Kidney epithelial cell (primary cell): ENCODE measurements around the gene HEPN1. TPM values are rescaled to one million over a fixed set of nuclear protein-coding genes. Genes with fewer than 3 reads are reported as not detected.

Experiments used
- DNase-seq: peaks from one replicate; pipeline ENCODE4 v3.0.0-alpha.2; 2010; ENCODE audit warnings: low read depth
- H3K27me3 ChIP-seq: 2 replicates; pipeline ENCODE4 v1.6.0; 2011; ENCODE audit warnings: low read length; ENCODE audit not compliant: control insufficient read depth, insufficient read depth
- H3K36me3 ChIP-seq: 2 replicates; pipeline ENCODE4 v1.5.1; 2011; ENCODE audit warnings: low read length; ENCODE audit not compliant: control insufficient read depth, insufficient read depth
- H3K4me3 ChIP-seq: 2 replicates; pipeline ENCODE4 v1.5.1; 2011; ENCODE audit warnings: low read depth, mild to moderate bottlenecking, control low read depth, low read length
- total RNA-seq: library from RNA; depleted of rRNA; stranded (reverse); fragments of >200 nt; gene quantifications from 2 replicates; pipeline ENCODE4 v1.2.3, GENCODE V29; 2015
- TF ChIP-seq, protein P1 (sequence below): IDR thresholded peaks from 2 replicates; pipeline ENCODE4 v1.5.1; 2011; ENCODE audit warnings: mild to moderate bottlenecking, moderate library complexity, low read length, control low read depth, inconsistent platforms; ENCODE audit not compliant: insufficient read depth, poor library complexity, severe bottlenecking

Gene HEPN1
- total RNA-seq, 1 donor from 2014 or later = not detected

- Histone ChIP-seq H3K36me3 (no peaks in the 10 kb centered on the region), H3K27me3 (no peaks in the 10 kb centered on the region), H3K4me3 (no peak overlapping the region)
- no peak for DNase-seq
- TF ChIP-seq, protein P1, sequence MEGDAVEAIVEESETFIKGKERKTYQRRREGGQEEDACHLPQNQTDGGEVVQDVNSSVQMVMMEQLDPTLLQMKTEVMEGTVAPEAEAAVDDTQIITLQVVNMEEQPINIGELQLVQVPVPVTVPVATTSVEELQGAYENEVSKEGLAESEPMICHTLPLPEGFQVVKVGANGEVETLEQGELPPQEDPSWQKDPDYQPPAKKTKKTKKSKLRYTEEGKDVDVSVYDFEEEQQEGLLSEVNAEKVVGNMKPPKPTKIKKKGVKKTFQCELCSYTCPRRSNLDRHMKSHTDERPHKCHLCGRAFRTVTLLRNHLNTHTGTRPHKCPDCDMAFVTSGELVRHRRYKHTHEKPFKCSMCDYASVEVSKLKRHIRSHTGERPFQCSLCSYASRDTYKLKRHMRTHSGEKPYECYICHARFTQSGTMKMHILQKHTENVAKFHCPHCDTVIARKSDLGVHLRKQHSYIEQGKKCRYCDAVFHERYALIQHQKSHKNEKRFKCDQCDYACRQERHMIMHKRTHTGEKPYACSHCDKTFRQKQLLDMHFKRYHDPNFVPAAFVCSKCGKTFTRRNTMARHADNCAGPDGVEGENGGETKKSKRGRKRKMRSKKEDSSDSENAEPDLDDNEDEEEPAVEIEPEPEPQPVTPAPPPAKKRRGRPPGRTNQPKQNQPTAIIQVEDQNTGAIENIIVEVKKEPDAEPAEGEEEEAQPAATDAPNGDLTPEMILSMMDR = no peak
Measured at GRCh38 chr11:124919898-124920297, 848 bp downstream of the HEPN1 start.

DNA sequence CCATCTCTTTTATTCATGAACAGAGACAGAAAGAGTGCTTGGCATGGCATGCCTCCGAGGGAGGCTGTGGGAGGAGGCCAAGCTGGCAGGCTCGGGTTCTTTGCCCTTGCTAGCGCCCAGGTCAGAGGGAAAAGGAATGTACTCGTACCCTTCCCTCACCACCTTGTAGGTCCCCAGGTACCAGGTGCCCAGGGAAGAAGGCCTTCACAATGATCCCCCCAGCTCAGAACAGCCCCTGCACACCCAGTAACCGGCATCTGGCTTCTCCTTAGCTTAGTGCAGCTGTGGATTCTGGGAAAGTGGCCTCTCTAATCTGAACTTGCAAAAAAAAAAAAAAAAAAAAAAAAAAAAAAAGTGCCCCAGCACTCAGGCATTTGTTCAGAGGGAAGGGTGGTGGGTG, 1.3 kb downstream of the HEPN1 start:
- Histone ChIP-seq H3K36me3 (no peaks in the 10 kb centered on the region), H3K4me3 (no peak overlapping the region), H3K27me3 (no peaks in the 10 kb centered on the region)
- DNase-seq = no peak
- TF ChIP-seq, protein P1 = no peak

DNA sequence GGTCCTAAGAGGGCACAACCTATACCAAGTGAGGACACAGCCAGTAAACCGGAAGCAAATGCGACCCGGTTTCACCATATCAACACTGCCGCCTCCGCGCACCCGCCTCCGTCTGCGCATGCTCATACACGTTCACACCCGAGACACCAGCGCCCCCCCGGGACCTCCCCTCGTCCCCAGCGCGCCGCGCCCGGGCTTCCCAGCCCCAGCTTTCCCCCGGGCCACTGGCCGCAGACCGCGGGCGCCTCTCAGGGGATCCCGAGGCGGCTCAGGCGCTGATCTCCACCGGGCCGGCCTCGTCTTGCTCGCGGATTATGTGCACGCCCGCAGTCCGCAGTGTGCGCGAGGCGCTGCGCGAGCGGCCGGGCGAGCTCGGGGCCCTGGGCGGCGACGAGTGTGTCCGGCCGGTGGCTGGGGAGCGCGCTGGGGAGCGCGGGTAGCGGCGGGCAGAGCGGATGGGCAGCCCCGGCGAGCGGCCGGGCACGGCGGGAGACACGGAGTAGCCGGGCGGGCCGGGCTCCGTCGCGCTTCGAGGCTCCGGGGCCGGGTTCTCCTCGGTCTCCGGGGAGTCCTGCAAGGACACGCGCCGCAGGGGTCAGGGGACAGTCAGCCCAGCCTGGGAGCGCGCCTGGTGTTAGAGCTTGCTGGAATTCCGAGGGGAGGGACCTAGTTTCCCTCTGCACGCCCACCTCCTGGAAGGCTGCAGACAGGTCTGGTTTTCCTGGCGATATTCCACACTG, 2.0 kb downstream of the HEPN1 start:
- no peak for DNase-seq
- TF ChIP-seq, protein P1 = no peak
- Histone ChIP-seq H3K27me3 (no peaks in the 10 kb centered on the region), H3K4me3 (peak overlapping the region; percentile 43), H3K36me3 (no peaks in the 10 kb centered on the region)

- no peak overlapping the region for H3K4me3 ChIP-seq
- DNase-seq = no peak
- no peaks in the 10 kb centered on the region for H3K36me3 ChIP-seq
- TF ChIP-seq, protein P1 = no peak
- no peaks in the 10 kb centered on the region for H3K27me3 ChIP-seq
Measured at GRCh38 chr11:124922831-124923230, 3.8 kb downstream of the HEPN1 start.

- H3K36me3 ChIP-seq = no peaks in the 10 kb centered on the region
- TF ChIP-seq, protein P1 = no peak
- no peaks in the 10 kb centered on the region for H3K27me3 ChIP-seq
- no peak for DNase-seq
- no peak overlapping the region for H3K4me3 ChIP-seq
Measured at GRCh38 chr11:124923296-124923695, 4.2 kb downstream of the HEPN1 start.
